Left ventricle myocardium inferior (tissue), 1 donor: ENCODE results near the gene PLEKHD1. TPM values are rescaled to one million over a fixed set of nuclear protein-coding genes. Genes with fewer than 3 reads are reported as not detected.

Experiments
- DNase-seq: peaks from one replicate; pipeline ENCODE4 v3.0.0-alpha.2; 2020
- H3K27ac ChIP-seq: fragments of 200-600 bp; replicated peaks from 2 replicates; pipeline ENCODE4 v1.8.0; 2021
- H3K27me3 ChIP-seq: fragments of 200-600 bp; 2 replicates; pipeline ENCODE4 v1.8.0; 2021; ENCODE audit warnings: low read depth
- H3K36me3 ChIP-seq: fragments of 200-600 bp; 2 replicates; pipeline ENCODE4 v1.8.0; 2021
- H3K4me1 ChIP-seq: fragments of 200-600 bp; 2 replicates; pipeline ENCODE4 v1.8.0; 2021
- H3K4me3 ChIP-seq: fragments of 200-600 bp; 2 replicates; pipeline ENCODE4 v1.8.0; 2021; ENCODE audit warnings: mild to moderate bottlenecking, moderate library complexity
- H3K9me3 ChIP-seq: fragments of 200-600 bp; replicated peaks from 2 replicates; pipeline ENCODE4 v1.8.0; 2021
- CTCF ChIP-seq: fragments of 200-600 bp; IDR thresholded peaks from 2 replicates; pipeline ENCODE4 v1.8.0; 2021; ENCODE audit warnings: antibody characterized with exemption, mild to moderate bottlenecking, borderline replicate concordance
- intact Hi-C: fragments of 100-400 bp; cut with micrococcal nuclease; formaldehyde crosslinking; loops from one replicate; pipeline ENCODE4 v1.11.0; 2022
- total RNA-seq: library from RNA; stranded (reverse); fragmentation: NEBNext Ultra II Directional; extraction: Animal tissue kit (Norgen Biotek cat#: 25700); gene quantifications from one replicate; pipeline ENCODE4 v1.2.1, GENCODE V29; 2021
- donor health status: DM: no; HTN: yes; CAD: no; lungs with severe emphysema.

The PLEKHD1 gene
- total RNA-seq, 1 donor from 2014 or later, result 0.14 TPM

GRCh38 chr14:69518289-69519101 is 34.0 kb downstream of the PLEKHD1 start:
- no peak for DNase-seq
- TF ChIP-seq CTCF, result no peak
- Histone ChIP-seq H3K4me3 (no peak overlapping the region), H3K27ac (no peak overlapping the region), H3K36me3 (no peaks in the 10 kb centered on the region), H3K27me3 (peaks cover 40% of the 10 kb centered on the region), H3K9me3 (no peaks in the 10 kb centered on the region), H3K4me1 (no peaks in the 10 kb centered on the region)
- intact Hi-C loops, result no loop called here

- Histone ChIP-seq H3K9me3 (no peaks in the 10 kb centered on the region), H3K27me3 (peaks cover 37% of the 10 kb centered on the region), H3K36me3 (no peaks in the 10 kb centered on the region), H3K4me3 (no peak overlapping the region), H3K4me1 (no peaks in the 10 kb centered on the region), H3K27ac (no peak overlapping the region)
- intact Hi-C loops, result no loop called here
- no peak for DNase-seq
- no peak for TF ChIP-seq CTCF
These were observed 34.9 kb downstream of the PLEKHD1 start for GRCh38 chr14:69519204-69520100.

- intact Hi-C loops, result no loop called here
- no peaks in the 10 kb centered on the region for H3K4me1 ChIP-seq
These were observed 37.5 kb downstream of the PLEKHD1 start for GRCh38 chr14:69522026-69522425.

GRCh38 chr14:69525896-69526295 is 41.4 kb downstream of the PLEKHD1 start:
- Histone ChIP-seq H3K4me1 (no peaks in the 10 kb centered on the region), H3K27me3 (peaks cover 39% of the 10 kb centered on the region), H3K4me3 (no peak overlapping the region), H3K9me3 (no peaks in the 10 kb centered on the region), H3K27ac (no peak overlapping the region), H3K36me3 (no peaks in the 10 kb centered on the region)
- intact Hi-C loops, result no loop called here
- TF ChIP-seq CTCF, result no peak
- DNase-seq, result no peak

More at GRCh38 chr14:69522026-69522425, 37.5 kb downstream of the PLEKHD1 start:
- Histone ChIP-seq H3K27me3 (peaks cover 24% of the 10 kb centered on the region), H3K4me3 (no peak overlapping the region), H3K36me3 (no peaks in the 10 kb centered on the region), H3K9me3 (no peaks in the 10 kb centered on the region), H3K27ac (no peak overlapping the region)
- DNase-seq, result no peak
- no peak for TF ChIP-seq CTCF

- H3K27ac ChIP-seq, result no peak overlapping the region
- H3K9me3 ChIP-seq, result no peaks in the 10 kb centered on the region
- H3K36me3 ChIP-seq, result no peaks in the 10 kb centered on the region
- no peak overlapping the region for H3K4me3 ChIP-seq
- H3K27me3 ChIP-seq, result peaks cover 37% of the 10 kb centered on the region
- H3K4me1 ChIP-seq, result no peaks in the 10 kb centered on the region
- TF ChIP-seq CTCF, result no peak
- intact Hi-C loops, result no loop called here
- DNase-seq, result no peak
These were observed 43.1 kb downstream of the PLEKHD1 start for GRCh38 chr14:69527635-69528034.
